GM18505 (cell line): ENCODE data around the gene KPNA3.

ENCODE experiments used
- ATAC-seq: cut with Tn5 transposase; IDR thresholded peaks from one replicate; pipeline ENCODE4 v1.9.1; 2021; ENCODE audit not compliant: unreplicated experiment
- POLR2A ChIP-seq: IDR thresholded peaks from 4 replicates; pipeline ENCODE4 v1.6.1; 2011; ENCODE audit warnings: borderline replicate concordance; ENCODE audit not compliant: insufficient read depth, insufficient read length; ENCODE audit errors: extremely low read depth

KPNA3 gene, protein sequence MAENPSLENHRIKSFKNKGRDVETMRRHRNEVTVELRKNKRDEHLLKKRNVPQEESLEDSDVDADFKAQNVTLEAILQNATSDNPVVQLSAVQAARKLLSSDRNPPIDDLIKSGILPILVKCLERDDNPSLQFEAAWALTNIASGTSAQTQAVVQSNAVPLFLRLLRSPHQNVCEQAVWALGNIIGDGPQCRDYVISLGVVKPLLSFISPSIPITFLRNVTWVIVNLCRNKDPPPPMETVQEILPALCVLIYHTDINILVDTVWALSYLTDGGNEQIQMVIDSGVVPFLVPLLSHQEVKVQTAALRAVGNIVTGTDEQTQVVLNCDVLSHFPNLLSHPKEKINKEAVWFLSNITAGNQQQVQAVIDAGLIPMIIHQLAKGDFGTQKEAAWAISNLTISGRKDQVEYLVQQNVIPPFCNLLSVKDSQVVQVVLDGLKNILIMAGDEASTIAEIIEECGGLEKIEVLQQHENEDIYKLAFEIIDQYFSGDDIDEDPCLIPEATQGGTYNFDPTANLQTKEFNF

DNA sequence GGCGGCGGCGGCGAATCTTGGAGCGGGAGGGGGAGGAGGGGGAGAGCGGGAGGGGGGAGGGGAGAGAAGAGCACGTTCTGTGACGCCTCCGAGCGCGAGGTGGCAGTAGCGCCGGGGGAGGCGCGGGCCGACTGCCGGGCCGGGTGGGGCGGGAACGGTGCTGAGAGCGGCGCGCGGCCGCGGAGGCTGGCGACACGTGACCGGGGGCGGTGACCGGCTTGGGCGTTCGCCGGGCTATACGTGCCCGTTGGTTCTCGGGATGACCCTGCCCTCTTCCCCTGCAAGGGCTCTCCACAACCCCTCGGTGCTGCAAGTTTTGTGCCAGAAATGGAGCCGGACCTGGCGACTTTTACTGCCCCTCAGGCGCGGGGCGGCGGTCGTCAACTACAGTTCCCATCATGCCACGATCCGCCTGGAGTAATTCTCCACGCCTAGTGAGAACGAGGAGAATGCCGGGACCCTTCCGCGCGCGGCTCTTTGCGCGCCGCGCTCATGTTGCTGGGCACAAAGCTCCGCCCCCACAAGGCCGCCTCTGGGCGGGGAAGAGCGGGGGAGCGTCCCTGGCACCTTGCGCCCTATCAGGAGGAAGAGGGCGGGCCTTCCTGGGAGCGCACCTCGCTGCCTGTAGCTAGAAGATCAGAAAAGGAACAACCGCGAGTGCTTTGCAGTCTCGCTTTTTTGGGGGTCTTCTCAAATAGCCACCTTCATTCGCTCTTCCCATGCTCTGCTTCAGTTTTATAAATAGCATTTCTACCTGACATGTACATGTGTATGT is at the start of gene KPNA3:
Gene KPNA3, minus strand, starts transcription at position 133 of the 775 bp plus-strand sequence. CDS start 176 bp downstream, outside the sequence.
- peak; percentile 87 for ATAC-seq
- peak; percentile 72 for TF ChIP-seq POLR2A

DNA sequence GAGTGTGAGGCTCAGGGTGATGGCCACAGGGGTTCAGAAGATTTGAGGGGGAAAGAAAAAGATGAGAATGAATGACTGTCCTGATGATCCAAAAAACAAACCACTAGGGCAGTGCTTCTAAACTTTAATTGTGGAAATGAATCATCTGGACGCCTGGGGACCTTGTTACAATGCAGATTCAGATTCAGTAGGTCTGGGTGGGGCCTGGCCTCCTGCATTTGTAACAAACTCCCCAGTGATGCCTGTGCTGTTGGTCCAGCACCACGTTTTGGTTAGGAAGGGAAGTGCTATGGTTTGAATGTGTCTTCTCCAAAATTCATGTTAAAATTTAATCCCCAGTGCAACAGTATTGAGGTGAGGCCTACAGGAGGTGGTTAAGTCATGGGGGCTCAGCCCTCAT is 49.5 kb upstream of the KPNA3 start:
- no peak for TF ChIP-seq POLR2A

DNA sequence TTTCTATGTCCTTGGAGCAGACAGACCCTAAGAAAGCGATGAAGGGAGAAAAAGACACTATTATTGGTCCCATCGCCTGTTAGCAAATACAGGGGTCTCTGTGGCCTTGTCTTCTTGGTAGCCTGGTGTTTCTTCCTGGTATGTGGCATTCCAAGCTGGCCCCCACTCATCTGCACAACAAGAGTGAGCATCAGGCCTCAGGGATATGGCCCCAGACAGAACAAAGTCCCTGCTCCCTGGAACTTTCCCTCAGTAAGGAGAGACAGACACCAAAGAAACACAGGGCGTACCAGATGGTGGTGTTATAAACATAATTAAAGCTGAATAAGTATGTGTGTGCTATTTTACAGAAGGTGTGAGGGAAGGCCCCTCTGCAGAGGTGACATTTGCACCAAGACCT is 48.2 kb upstream of the KPNA3 start:
- ATAC-seq: no peak

More for the DNA sequence above, 49.5 kb upstream of the KPNA3 start:
- ATAC-seq: no peak

DNA sequence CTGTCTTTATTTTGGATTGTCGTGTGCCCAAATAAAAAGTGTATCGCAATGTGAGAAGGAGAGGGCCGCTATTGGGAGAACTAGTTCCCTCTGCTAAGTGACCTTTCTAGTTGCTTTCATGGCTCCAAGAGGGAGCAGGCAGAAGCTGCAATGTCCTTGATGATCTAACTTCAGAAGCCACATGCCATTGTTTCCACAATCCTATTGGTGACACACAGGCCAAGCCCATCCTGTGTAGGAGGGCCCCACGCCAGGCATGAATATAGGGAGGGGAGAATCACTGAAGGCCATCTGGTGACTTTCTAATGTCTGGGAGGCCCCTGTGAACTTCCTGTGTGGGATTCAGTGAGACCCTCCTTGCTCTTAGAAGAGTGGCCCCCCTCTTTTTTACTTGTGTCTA is 47.8 kb upstream of the KPNA3 start:
- no peak for TF ChIP-seq POLR2A
- ATAC-seq: no peak

More for the DNA sequence above, 48.2 kb upstream of the KPNA3 start:
- no peak for TF ChIP-seq POLR2A

DNA sequence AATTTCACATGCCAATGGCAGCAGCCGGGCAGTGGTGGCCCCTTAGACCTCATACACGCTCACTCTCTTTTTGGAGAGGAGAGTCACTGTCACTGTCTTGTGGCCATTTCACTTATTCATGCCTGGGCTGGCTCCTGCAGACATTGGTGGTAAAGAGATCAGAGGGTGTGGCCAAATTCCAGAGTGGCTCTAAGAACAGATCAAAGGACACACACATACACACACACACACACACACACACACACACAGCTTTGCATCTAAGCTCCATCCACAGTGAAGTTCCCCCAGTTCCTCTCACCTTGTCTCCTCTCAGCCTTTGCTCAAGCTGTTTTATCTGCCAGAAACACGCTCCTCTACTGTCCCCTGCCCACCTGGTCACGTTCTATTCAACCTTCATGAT is 46.5 kb upstream of the KPNA3 start:
- no peak for ATAC-seq

DNA sequence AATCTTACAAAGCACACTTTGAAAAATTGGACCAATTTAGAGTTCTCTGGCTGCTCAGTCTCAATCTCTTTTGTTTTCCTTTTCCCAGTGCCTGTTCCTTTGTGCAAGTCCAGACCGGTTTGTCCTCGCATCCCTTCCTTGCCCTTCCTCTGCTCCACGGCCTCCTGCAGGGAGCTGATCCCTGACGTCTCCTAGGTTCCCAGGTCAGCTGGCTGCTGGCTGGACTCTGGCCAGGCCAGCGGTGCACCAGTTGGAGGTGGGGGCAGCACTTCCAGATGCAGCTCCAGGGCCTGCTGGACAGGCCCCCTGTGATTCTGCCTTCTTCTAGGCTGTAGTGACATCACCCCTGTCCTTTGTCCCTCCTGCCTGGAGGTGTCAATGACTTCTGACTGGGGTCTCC is 44.0 kb upstream of the KPNA3 start:
- TF ChIP-seq POLR2A: no peak
- ATAC-seq: no peak

More for the DNA sequence above, 46.5 kb upstream of the KPNA3 start:
- TF ChIP-seq POLR2A: no peak

DNA sequence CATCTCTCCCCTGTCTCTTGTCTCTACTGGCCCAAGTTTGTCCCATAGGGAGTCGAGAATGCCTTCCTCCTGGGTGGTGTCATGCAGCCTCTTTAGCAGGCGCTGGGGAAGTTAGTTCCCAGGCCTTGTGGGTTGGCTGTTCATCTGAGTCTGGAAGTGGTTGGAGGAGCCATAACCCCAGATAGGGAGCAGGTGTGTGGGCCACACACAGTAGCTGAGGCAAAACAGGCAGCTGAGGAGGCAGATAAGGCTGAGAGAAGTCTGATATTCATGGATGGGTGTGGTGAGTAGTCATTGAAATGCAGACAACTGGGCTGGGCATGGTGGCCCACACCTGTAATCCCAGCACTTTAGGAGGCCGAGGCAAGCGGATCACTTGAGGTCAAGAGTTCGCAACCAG is 40.9 kb upstream of the KPNA3 start:
- ATAC-seq: no peak
- TF ChIP-seq POLR2A: no peak

DNA sequence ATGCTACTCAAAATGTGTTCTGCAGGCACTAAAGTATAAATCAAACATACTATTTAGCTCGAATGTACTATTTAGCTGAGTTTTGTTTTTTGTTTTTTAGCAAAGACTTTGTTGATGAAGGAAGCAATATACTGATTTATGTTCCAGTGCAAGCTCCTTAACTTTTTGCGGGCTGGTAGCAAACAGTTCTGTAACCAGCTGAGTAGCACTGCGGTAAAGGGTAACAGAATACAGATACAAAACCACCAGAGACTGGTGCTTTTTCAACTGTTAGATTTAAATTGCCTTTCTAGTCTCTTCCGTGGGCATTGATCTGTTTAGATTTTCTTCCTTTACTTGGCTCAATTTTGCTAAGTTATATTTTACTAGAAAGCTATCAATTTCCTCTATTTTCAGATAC is 39.0 kb upstream of the KPNA3 start:
- no peak for ATAC-seq
- no peak for TF ChIP-seq POLR2A

DNA sequence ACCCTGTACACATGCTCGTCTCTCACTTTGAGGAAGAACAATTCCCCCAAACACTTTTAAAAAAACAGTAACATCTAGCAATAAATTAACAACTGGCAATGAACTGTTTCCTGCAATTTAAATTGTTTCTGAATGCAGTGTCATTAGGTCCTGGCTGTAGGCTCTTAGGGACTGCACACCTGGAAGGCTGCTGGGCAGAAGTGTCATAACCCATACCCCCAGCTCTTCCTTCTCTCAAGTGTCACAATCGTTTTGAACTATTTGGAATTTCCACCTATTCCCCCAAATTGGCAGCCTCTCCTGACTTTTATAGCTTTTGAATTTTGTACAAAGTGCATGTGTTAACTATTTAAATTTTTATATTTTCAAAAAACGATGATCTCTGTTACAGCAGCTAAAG is 38.2 kb upstream of the KPNA3 start:
- TF ChIP-seq POLR2A: no peak
- no peak for ATAC-seq

DNA sequence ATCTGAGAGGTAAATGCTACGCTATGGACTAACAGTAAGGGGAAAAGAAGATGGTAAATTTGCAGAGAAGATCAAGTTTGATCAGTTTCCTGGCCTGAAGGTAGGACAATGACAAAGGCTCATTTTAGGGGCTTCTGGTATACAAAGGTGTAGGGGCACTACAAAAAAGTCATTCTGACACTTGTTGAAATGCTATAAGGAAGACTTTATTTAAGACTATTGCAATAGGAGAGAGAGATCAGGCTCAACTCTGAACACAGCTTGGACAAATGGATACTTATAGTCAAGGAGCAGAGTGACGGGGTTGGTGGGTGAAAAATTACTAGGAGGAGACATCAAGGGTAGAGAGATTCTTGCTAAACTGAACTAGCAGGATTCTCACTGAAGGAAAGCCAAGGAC is 37.2 kb upstream of the KPNA3 start:
- no peak for ATAC-seq
- TF ChIP-seq POLR2A: no peak

DNA sequence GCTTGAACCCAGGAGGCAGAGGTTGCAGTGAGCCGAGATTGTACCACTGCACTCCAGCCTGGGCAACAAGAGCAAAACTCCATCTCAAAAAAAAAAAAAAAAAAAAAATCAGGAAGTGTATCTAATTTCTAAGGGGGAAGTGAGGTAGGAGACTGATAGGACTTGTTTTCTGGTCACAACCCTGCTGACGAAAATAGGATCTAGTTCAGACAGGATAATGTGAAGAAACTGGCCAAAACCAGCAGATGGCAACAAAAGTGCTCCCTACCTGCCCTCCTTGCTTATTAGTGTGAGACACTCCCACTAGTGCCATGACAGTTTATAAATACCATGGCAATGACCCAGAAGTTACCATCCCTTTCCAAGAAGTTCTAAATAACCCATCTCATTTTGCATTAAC is 36.0 kb upstream of the KPNA3 start:
- ATAC-seq: no peak
- no peak for TF ChIP-seq POLR2A

DNA sequence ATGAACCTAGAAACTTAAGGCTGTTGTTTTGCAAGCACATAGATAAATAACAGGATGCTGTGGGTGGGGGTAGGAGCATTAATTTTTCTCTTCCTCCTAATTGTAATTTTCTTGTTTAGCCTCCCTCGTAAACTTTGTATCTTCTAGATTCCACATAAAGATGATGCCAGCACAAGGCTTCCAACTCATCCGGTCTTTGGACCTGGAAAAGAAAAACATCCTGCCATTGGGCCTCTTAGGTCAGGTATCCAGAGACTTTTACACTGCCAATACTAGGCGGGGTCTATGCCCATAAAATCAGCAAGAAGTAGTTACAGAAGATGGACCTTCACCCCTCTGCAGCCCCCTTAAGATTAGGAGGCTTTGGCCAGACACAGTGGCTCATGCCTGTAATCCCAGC is 35.4 kb upstream of the KPNA3 start:
- no peak for ATAC-seq
- TF ChIP-seq POLR2A: no peak

DNA sequence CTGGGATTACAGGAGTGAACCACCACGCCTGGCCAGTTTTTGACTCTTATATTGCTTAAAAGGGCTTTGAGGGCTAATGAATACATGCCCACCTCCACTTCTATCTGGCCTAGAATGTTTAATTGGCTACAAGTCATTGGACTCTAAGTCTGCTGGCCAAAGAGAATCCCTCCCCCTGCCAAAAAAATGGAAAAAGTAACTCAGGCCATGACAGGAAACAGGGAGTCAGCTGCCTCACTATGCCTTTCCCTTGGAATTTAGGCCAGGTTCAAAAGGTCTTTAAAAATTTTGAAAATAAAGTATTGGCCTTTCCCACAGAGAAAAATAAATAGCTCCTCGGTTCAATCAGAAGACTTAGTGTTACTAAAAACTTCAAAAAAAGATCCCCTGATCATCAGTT is 34.9 kb upstream of the KPNA3 start:
- no peak for ATAC-seq

More for the DNA sequence above, 34.9 kb upstream of the KPNA3 start:
- no peak for TF ChIP-seq POLR2A
